Measurements from ENCODE around the gene ZFYVE27. TPM values are rescaled to one million over a fixed set of nuclear protein-coding genes. Genes with fewer than 3 reads are reported as not detected.
"Not testable (repeated sequence)": the region's sequence is repeated elsewhere in the genome, so short reads cannot be mapped to it uniquely, and the experiment has no call there.

Gene ZFYVE27, protein sequence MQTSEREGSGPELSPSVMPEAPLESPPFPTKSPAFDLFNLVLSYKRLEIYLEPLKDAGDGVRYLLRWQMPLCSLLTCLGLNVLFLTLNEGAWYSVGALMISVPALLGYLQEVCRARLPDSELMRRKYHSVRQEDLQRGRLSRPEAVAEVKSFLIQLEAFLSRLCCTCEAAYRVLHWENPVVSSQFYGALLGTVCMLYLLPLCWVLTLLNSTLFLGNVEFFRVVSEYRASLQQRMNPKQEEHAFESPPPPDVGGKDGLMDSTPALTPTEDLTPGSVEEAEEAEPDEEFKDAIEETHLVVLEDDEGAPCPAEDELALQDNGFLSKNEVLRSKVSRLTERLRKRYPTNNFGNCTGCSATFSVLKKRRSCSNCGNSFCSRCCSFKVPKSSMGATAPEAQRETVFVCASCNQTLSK
- 10 to 100 TPM; 21.7 to 45.9 (median 31.1) TPM for total RNA-seq

DNA sequence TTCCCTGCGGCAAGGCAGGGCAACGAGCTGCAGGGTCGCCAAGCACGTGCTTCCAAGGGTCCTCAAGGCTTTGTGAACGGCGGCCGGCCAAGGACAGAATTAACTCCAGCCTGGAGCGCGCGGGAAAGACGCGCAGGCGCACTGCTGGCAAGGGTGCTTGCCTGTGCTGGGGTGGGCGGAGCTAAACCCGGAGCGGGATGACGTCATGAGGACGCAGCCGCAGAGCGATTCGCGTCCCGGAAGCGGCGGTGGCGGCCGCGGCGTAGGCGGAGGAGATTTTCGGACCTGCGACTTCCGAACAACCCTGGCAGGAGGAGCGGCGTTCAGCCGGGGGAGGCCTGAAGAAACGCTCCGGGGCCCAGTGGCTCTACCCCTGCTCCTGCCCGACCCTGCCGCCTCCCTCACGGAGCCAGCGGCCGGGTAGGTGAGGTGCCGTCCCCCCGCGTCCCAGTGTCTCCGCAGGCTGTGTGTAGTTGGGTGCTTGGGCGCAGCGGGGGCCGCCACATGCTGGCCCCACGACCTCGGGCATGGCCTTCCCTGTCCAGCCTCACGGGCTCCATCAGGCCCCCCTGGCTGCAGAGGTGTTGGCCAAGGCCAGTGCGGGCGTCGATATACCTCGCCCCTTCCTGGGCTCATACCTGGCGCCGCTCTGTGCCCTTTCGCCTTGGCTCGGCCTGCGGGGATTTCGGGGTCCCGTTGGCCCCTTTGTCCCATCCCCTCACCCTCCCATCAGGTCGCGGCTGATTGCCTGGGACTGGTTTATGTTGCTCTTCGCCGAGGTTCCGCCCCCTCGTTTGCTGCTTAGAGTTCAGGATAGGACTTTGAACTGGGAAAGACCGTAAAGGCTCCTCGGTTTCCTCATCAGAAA lies at the start of gene ZFYVE27:
Gene ZFYVE27 (plus strand): TSS at position 227 of the 868 bp plus-strand sequence. CDS start 1,350 bp downstream, outside the sequence.
- in situ Hi-C loops (cut with MboI; ENCODE audit: low pct_unique_long_range_greater_than_20kb in 2 of 9, low sequenced_read_pairs in 9 of 9, unreplicated experiment in 9 of 9) = no loop called here
- H3K4me1 ChIP-seq (replicated peaks in 1 of 2) = peaks cover 10 to 11% of the 10 kb centered on the region in 2 donors
- peak within 1 kb of the TSS; percentile 75 to 94 (median 83) for H3K4me3 ChIP-seq
- WGBS, 10 experiments = 0 to 7% (median 1%) methylated on average over 2 to 23 of the region's 72 CpGs; no CpG with 5 or more reads in 4 of the 10 experiments
- H3K27ac ChIP-seq = peak within 1 kb of the TSS; percentile 61 to 75
- peak; percentile 75 to 93 (median 88) for ATAC-seq (replicated peaks in 6 of 8)

DNA sequence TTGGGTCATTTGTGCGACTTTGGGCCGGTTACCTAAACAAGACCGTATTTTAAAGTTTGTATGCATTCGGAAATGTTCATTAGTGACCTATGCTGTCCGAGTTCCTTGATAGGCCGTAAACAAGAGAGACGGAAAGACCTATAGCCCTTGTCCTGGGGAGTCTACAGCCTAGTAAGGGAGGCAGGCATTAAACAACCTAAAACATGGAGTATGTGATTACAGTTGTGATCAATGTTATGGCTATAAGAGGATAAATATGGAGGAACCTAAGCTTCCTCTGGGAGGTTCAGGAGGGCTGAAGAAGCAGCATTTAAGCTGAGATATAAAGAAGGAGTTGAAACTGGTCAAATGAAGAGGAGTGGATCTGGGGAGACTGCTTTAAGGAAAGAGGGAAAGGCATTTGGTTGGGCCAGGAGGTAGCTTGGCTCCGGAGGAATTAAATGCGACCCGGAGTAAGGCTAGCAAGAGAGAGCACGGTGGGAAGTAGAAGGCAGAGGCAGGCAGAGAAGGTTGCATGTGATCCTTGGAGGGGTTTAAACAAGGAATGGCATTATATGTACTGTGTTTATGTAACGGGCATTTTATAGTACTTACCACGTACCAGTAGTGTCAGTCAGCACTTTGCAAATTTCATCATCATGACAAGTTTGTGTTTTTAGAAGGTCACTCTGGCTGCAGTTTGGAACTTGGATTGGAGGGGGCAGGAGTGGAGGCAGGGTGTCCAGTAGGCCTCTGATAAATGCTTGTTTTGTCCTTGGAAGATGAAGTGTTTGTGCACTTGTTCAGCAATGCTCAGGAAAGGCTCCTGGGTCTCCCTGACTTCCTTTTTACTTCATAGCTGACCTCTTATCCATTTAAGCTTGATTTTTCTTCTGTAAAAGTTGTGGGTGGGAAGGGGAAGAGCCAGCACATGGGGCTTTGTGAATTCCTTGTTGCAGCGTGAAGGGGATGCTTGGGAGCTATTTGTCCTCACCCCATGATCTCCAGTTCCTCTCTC lies 48.8 kb upstream of the ZFYVE27 start:
- peak in 1 of 8 experiments; percentile 0 for ATAC-seq (replicated peaks in 6 of 8)
- Histone ChIP-seq H3K4me1 (replicated peaks in 1 of 2) (peaks cover 13 to 26% of the 10 kb centered on the region in 2 donors), H3K4me3 (peak overlapping the region; percentile 31 to 68 (median 47)), H3K27ac (peak overlapping the region; percentile 50 to 81)
- in situ Hi-C loops (cut with MboI; ENCODE audit: low pct_unique_long_range_greater_than_20kb in 2 of 9, low sequenced_read_pairs in 9 of 9, unreplicated experiment in 9 of 9) = no loop called here
- 30 to 68% (median 53%) methylated on average over 2 to 14 of the region's 14 CpGs for WGBS, 10 experiments

DNA sequence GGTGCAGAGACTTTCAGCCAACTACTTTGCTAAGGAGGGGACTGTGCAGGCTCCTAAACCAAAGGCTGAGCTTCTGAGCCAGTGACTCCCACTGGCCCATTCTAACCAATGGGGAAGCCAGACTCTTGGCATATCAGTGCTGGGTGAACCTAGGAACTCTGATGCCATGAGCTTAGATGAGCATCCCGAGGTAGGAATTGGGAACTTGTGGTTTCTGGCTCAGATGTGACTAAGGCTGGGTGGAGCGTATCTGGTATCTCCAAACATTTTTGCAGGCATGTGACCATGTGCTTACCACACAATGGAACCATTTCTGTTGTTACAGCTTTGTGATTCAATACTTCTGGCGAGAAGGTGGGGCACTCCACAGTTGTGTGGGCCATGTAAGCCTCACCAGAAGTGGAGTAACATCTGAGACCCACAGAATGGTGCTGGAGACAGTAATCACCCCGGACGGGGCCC lies 47.3 kb upstream of the ZFYVE27 start:
- 35 to 100% (median 82%) methylated on average over 2 to 4 of the region's 5 CpGs; no CpG with 5 or more reads in 1 of the 10 experiments for WGBS, 10 experiments
- in situ Hi-C loops (cut with MboI; ENCODE audit: low pct_unique_long_range_greater_than_20kb in 2 of 9, low sequenced_read_pairs in 9 of 9, unreplicated experiment in 9 of 9) = no loop called here
- ATAC-seq (replicated peaks in 6 of 8) = peak in 2 of 8 experiments; percentile 13 to 19
- H3K27ac ChIP-seq = no peak overlapping the region
- H3K4me1 ChIP-seq (replicated peaks in 1 of 2) = peaks cover 13 to 23% of the 10 kb centered on the region in 2 donors
- H3K4me3 ChIP-seq = no peak overlapping the region

DNA sequence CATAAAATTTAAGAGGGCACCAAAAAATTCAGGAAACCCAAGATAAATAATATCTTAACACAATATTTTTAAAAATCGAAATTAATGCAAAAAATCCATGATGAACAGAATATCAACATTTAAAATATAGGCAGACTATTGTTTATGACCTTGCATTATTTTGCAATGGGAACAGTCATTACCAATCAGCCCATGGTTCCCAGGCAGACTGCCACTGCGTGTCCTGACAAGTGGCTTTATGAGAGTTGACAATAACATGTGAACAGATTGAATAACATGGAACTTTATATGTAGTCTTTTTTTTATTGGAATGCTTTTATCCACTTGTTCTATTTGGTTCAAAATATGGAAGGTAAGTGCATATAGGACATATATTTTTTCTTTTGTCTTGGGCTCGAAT lies 46.8 kb upstream of the ZFYVE27 start:
- in situ Hi-C loops (cut with MboI; ENCODE audit: low pct_unique_long_range_greater_than_20kb in 2 of 9, low sequenced_read_pairs in 9 of 9, unreplicated experiment in 9 of 9) = no loop called here
- Histone ChIP-seq H3K4me1 (replicated peaks in 1 of 2) (peaks cover 13 to 23% of the 10 kb centered on the region in 2 donors), H3K27ac (no peak overlapping the region), H3K4me3 (no peak overlapping the region)
- no peak for ATAC-seq (replicated peaks in 6 of 8)
- WGBS, 10 experiments = 68 to 100% (median 79%) methylated on average over 2 to 3 of the region's 3 CpGs; no CpG with 5 or more reads in 1 of the 10 experiments

DNA sequence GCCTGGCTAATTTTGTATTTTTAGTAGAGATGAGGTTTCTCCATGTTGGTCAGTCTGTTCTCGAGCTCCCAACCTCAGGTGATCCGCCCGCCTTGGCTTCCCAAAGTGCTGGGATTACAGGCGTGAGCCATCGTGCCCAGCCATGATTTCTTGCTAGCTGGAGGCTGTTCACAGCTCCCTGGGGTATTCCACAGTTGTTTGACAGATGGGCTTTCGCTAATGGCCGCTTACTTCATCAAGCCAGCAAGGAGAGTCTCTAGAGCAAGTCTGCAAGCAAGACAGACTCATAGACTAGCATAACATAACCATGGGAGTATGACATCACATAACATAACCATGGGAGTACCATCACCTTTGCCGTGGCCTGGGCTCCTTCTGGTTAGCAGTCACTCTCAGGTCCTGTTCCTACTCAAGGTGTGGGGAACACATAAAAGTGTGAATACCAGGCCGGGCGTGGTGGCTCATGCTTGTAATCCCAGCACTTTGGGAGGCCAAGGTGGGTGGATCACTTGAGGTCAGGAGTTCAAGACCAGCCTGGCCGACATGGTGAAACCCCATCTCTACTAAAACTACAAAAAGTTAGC lies 38.8 kb upstream of the ZFYVE27 start:
- in situ Hi-C loops (cut with MboI; ENCODE audit: low pct_unique_long_range_greater_than_20kb in 2 of 9, low sequenced_read_pairs in 9 of 9, unreplicated experiment in 9 of 9); H3K27ac ChIP-seq; H3K4me3 ChIP-seq; H3K4me1 ChIP-seq (replicated peaks in 1 of 2): not testable (repeated sequence)
- 37 to 100% (median 80%) methylated on average over 2 to 5 of the region's 11 CpGs; no CpG with 5 or more reads in 3 of the 10 experiments for WGBS, 10 experiments
- peak in 5 of 8 experiments; percentile 88 to 96 (median 92) for ATAC-seq (replicated peaks in 6 of 8)

DNA sequence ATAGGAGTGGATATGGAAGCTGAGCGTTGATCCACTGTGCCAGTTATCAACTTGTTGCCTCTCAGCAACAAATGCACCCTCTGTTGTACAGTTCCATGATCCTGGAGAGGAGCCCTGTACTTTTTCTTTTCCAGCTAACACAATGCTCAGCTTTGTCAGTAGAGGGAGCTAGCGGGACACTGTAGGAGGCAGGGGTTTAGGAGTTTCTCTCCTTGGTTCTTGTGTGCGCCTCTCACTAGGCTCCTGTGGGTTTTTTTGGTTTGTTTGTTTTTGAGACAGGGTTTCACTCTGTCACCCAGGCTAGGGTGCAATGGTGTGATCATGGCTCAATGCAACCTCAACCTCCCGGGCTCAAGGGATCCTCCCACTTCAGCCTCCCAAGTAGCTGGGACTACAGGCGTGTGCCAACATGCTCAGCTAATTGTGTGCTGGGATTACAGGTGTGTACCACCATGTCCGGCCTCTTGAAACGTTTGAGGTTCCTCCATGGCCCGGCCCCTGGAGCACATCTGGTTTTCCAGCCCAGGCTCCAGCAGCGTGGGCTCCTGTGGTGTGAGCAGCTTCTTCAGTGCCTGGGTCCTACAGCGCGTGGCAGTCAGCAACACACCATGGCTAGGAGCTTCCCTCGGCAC lies 35.4 kb upstream of the ZFYVE27 start:
- no peak overlapping the region for H3K4me3 ChIP-seq
- in situ Hi-C loops (cut with MboI; ENCODE audit: low pct_unique_long_range_greater_than_20kb in 2 of 9, low sequenced_read_pairs in 9 of 9, unreplicated experiment in 9 of 9) = no loop called here
- H3K4me1 ChIP-seq (replicated peaks in 1 of 2) = peaks cover 8 to 9% of the 10 kb centered on the region in 2 donors
- peak; percentile 67 to 99 (median 84) for ATAC-seq (replicated peaks in 6 of 8)
- H3K27ac ChIP-seq = no peak overlapping the region
- 0 to 53% (median 0%) methylated on average over 1 to 8 of the region's 12 CpGs; no CpG with 5 or more reads in 2 of the 10 experiments for WGBS, 10 experiments

DNA sequence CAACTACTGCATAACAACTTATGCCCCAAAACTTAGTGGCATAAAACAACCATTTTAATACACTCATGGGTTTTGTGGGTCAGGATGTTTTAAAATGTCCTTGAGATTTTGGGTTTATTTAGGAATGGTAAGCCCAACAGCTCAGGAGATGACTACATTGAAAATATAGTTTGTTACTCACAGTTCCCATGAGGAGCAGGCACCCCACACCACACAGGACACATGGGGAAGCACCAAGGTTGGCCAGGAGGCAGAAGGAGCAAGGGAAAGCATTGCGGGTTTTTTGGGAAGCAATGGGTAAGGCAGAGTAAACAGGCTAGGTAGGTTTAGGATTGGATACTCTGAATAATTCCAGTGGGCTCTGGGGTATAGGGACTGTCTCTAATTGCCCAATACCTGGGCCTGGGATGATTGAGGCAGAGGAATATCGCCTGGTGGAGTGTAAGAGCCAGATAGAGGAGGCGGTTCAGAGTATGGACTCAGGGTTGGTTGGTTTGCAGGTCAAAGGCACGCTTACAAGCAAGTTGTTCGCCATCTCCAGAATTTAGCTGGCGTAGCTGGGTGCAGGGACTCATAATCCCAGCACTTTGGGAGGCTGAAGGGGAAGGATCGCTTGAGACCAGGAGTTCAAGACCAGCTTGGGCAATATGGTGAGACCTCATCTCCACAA lies 33.4 kb upstream of the ZFYVE27 start:
- in situ Hi-C loops (cut with MboI; ENCODE audit: low pct_unique_long_range_greater_than_20kb in 2 of 9, low sequenced_read_pairs in 9 of 9, unreplicated experiment in 9 of 9) = no loop called here
- ATAC-seq (replicated peaks in 6 of 8) = no peak
- Histone ChIP-seq H3K4me3 (no peak overlapping the region), H3K4me1 (replicated peaks in 1 of 2) (peaks cover 0 to under 1% of the 10 kb centered on the region in 2 donors), H3K27ac (no peak overlapping the region)
- 52 to 100% (median 91%) methylated on average over 1 to 7 of the region's 7 CpGs; no CpG with 5 or more reads in 1 of the 10 experiments for WGBS, 10 experiments

DNA sequence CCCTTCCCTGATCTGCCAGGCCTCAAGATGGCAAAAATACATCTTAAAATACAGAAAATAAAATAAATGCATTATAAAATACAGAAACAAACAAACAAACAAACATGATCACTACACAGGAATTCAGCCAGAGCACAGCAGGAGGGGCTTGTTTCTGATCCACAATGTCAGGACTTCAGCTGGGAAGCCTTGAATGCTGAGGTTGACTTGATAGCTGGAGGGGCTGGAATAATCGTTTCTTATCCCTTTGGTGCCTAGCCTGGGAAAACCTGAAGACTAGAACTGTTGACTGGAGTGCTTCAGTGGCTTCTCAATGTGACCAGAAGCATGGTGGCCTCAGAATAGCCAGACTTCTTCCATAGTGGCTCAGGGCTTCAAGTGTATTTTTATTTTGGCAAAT lies 32.6 kb upstream of the ZFYVE27 start:
- in situ Hi-C loops (cut with MboI; ENCODE audit: low pct_unique_long_range_greater_than_20kb in 2 of 9, low sequenced_read_pairs in 9 of 9, unreplicated experiment in 9 of 9) = no loop called here
- Histone ChIP-seq H3K4me3 (no peak overlapping the region), H3K27ac (no peak overlapping the region), H3K4me1 (replicated peaks in 1 of 2) (no peaks in the 10 kb centered on the region)
- 0 to 89% (median 50%) methylated on average over 1 of the region's 1 CpG; no CpG with 5 or more reads in 5 of the 10 experiments for WGBS, 10 experiments
- ATAC-seq (replicated peaks in 6 of 8) = no peak

DNA sequence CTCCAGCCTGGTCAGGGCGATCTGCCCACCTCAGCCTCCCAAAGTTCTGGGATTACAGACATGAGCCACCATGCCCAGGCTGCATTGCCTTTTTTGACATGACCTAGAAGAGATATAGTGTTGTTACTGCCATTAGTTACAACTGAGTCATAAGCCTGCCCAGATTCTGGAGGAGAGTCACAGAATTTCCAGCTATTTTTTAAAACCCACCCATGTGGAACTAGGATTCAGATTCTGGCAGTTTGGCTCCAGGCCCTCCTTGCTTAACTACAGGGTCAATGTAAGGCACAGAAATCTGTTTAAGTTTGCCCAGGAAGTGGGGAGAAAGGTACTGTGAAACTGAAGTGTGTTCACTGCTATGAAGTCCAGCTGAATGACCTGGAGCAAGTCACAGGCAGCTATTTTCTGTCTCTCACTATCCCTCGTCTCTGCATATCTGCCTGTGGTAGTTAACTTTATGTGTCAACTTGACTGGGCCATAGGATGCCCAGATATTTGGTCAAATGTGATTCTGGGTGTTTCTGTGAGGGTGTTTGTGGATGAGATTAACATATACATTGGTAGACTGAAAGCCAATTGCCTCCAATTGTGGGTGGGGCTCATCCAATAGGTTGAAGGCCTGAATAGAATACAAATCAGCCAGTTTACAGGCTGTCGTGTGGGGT lies 31.8 kb upstream of the ZFYVE27 start:
- 25 to 67% (median 60%) methylated on average over 1 to 2 of the region's 3 CpGs; no CpG with 5 or more reads in 5 of the 10 experiments for WGBS, 10 experiments
- no peak overlapping the region for H3K27ac ChIP-seq
- H3K4me3 ChIP-seq = no peak overlapping the region
- no peak for ATAC-seq (replicated peaks in 6 of 8)
- no peaks in the 10 kb centered on the region for H3K4me1 ChIP-seq (replicated peaks in 1 of 2)
- in situ Hi-C loops (cut with MboI; ENCODE audit: low pct_unique_long_range_greater_than_20kb in 2 of 9, low sequenced_read_pairs in 9 of 9, unreplicated experiment in 9 of 9) = no loop called here

DNA sequence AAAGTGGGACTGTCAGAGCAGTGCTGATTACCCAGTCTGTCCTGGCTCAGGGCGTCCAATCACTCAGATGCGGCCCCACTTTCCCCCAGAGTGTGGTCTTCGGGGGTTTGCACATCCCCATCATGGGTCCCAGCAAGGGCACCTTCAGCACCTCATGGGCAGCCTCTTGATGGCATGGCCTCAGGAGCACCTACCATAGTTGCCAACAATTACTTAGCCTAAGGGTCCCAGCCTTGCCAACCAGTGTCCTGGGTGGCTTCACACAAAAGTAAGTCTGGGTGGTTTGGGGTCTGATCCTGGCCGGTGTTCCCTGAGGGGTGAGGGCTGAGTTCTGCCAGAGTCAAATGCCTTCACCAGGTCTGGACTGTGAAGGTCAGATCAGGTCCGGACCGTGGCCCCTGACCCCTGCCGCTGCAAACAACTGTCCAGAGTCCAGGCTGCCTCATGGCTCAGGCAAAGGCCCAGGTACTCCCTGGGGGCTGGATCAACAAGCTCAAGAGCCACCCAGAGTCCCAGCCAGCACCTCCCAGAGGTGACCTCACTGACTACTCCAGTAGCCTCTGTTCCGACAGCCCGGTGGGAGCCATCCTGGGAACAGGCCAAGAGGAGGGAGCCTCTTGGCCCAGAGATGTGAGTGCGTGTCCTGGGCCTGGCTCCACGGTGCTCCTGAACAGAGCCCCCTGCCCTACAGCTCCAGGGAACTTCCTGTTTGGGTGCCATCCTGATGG lies 29.6 kb upstream of the ZFYVE27 start:
- WGBS, 10 experiments = 60 to 100% (median 81%) methylated on average over 1 to 8 of the region's 11 CpGs; no CpG with 5 or more reads in 4 of the 10 experiments
- H3K4me1 ChIP-seq (replicated peaks in 1 of 2) = no peaks in the 10 kb centered on the region
- H3K27ac ChIP-seq = no peak overlapping the region
- no peak overlapping the region for H3K4me3 ChIP-seq
- no peak for ATAC-seq (replicated peaks in 6 of 8)
- in situ Hi-C loops (cut with MboI; ENCODE audit: low pct_unique_long_range_greater_than_20kb in 2 of 9, low sequenced_read_pairs in 9 of 9, unreplicated experiment in 9 of 9) = no loop called here
